ENCODE results near the gene FEV.

Gene FEV

DNA sequence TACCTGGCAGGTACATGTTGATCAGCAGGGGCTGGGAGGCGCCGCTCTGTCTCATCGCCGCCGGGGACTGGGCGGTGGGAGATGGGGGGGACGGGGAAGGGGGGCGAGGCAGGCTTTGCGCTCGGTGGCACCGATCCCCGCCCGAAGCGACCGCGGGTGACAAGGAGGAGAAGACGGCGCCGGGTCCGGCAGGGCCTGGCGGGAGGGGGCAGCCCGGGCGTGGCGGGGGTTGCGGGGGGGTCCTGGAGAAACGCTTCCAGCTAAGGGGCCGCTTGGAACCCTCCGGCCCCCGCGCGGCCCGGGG is at the start of gene FEV:
FEV (minus strand) TSS at position 164 of the 304 bp plus-strand sequence; CDS start at position 55, 109 bp downstream.
- no peak for DNase-seq (ENCODE audit: extremely low spot score, insufficient read length, low read depth)
- no peak for FAIRE-seq

DNA sequence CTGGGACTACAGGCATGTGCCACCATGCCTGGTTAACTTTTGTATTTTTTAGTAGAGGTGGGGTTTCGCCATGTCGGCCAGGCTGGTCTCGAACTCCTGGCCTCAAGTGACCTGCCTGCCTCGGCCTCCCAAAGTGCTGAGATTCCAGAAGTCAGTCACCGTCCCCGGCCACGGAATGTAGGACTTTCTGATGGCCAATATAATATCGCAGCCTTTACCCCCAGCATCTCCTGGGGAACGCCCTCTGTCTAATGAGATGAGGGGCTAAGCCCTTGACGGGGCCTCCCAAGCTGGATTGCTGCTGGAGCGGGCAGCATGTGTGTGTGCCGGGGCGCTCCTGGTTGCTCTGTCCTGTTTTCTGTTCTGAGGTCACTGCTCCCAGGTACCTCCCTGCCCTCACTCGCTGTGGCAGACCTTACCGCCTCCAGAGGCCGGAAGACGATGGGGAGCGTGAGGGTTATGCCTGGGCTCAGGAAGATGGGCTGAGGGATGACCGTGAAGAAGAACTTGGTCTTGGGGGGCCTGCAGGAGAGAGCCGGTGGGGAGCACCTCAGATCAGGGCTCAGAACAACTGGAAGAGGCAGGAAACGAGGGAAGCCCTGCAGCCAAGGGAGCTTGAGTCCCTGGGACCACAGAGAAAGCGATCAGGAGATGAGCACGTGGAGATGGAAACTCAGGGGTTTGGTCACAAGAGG is 47.2 kb upstream of the FEV start:
- FAIRE-seq: no peak
- no peak for DNase-seq (ENCODE audit: extremely low spot score, insufficient read length, low read depth)

DNA sequence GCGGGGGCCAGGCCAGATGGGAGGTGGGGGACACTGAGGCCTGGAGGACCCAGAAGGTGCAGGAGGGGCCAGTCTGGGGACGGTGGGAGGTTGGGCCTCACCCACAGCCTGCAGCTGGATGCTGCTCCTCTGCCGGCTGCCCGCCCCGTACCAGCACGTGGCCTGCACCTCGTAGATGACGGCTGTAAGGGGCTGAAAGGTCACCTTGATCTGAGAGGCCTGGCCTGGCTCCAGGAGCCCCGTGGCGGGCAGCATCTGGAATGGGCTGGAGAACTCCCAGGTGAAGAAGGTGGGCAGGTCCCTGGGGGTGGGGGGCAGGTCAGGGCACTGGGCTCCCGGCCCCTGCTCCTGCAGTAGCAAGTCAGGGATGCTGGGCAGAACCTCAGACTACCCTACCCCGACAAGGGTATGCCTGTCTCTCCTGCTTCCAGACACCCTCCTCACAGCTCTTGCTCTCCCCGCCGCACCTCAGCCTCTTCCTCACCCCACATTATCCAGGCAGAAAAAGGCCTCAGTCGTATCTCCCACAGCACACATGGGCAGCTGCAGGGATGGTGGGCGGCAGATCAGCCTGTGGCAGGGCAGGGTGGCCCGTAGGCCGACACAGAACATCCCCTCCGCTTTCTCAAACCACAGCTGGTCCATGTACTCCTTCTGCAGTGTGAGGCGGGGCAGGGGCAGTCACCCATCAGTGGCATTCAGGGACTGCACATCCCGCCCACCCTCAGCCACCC is 46.2 kb upstream of the FEV start:
- FAIRE-seq: no peak
- no peak for DNase-seq (ENCODE audit: extremely low spot score, insufficient read length, low read depth)

DNA sequence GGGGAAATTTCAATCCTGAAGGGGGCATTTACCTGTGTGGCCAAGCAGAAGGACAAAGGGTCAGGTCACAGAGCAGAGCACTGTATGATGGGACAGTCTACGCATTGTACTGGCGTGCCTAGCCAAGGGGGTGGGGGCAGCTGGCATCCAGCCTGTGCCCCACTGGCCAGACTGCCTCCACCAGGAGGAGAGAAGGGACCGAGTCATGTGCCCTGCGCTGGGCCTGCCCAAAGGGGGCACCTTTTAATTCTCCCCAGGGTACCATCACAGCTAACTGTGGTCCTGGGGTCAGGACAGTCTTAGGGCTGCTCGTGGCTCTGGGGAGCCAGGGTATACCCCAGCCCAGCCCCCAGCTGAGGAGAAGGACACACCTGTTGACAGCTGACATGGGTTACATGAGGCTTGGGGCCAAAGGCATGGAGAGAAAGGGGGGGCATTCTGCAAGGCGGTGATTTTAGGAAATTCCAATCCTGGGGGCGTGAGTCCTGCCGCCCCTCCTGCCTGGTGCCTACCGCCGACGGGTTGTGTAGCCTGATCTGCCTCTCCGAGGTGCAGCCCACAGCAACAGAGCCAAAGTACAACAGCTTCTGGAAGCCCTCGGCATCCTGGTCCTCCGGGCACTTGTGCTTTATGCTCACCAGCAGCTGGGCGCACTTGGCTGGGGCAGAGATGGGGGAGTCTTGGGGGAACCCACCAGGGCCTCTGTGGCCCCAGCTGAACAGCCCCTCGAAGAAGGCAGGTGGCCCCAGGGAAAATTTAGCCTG is 45.4 kb upstream of the FEV start:
- no peak for FAIRE-seq

DNA sequence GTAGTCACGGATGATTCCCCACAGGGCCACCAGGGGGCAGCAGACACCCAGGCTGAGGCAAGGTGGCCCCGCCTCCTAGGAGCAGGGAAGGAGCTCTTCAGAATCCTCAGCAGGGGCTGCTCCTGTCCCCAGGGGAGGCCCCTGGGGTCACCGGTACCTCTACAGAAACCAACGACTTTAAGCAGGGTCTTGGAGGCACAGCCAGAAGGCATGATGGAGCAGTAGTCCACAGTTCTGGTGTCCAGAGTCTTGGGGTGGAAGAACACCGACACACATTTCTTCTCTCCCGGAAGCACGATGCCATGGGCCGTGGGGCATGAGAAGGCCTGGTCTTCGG is 44.8 kb upstream of the FEV start:
- FAIRE-seq (peak; percentile 89), DNase-seq (ENCODE audit: extremely low spot score, insufficient read length, low read depth) (peak; percentile 64)

More for the DNA sequence above, 45.4 kb upstream of the FEV start:
- no peak for DNase-seq (ENCODE audit: extremely low spot score, insufficient read length, low read depth)

DNA sequence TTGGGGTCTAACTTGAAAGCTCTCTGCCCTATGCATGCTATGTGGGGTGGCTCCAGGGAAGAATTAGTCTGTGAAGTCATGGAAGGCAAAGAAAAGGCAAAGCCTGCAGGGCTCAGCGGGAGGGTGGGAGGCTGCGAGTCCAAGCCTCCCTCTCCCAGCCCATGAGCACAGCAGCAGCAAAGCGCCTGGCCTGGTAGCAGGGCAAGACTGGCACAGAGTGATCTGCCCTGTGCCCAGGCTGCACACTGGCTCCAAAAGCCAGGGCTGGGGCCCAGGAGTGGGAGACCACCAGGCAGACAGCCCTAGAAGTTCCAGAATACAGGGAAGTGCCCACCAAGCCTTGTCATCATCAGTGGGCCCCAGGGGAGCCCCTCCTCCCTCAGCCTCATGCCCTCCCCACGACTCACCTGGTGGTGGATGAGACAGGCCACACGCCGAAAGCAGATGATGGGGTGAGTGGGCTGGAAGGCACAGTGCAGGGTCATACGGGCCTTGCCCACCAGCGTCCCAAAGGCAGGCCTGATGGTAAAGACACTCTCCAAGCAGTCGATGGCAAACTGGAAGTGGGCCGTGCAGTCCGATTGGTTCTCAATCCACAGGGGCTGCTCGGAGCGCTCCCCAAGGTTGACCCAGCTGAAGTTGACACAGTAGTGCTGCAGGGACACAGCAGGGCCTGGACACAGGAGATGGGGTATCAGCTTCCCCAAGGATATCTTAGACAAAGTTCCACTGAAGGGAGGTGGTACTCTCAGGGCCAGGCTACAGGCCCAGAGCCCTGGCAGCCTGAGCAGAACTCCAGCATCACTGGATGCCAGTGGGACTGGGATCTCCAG is 44.2 kb upstream of the FEV start:
- FAIRE-seq (no peak), DNase-seq (ENCODE audit: extremely low spot score, insufficient read length, low read depth) (no peak)

DNA sequence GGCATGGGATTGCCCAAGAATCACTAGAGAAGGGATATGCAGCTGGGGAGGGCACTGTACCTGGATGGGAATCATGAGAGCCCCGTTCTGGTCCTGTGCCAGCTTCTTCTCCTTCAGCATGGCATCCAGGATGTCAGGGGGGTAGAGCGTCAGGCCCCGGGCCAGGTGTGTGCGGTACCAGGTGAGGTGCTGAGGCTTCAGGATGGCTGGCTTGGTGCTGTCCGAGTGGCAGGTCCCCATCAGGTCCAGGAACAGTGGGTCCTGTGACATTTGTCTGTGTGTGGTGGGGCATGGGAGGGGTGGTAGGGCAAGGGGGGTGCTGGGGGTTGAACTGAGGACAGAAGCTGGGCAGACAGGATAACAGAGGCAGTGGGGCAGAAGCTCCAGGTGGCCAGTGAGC is 43.2 kb upstream of the FEV start:
- no peak for DNase-seq (ENCODE audit: extremely low spot score, insufficient read length, low read depth)
- FAIRE-seq: no peak

DNA sequence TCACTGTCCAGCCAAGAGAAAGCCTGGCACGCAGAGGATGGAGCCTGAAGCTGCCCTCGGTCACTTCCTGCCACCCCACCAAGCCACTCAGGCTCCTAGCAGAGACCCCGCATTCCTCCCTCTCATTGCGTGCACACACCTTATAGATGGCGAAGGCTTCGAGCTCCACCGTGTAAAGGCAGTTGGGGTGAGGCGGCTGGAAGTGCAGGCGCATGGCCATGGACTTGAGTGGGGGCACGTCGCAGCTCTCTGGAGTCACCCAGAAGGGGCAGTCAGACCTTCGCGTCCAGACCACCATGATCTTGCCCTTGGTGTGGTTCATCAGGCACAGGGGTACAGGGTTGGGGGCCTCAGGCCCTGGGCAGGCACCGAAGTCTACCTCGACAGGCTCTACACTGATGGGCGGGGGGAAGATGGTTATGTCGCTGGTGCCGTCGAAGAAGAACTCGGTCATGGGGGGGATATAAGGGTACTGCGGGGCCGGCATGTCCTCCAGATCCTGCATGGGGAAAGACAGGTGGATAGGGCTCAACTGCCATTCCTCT is 42.6 kb upstream of the FEV start:
- FAIRE-seq (no peak), DNase-seq (ENCODE audit: extremely low spot score, insufficient read length, low read depth) (no peak)

DNA sequence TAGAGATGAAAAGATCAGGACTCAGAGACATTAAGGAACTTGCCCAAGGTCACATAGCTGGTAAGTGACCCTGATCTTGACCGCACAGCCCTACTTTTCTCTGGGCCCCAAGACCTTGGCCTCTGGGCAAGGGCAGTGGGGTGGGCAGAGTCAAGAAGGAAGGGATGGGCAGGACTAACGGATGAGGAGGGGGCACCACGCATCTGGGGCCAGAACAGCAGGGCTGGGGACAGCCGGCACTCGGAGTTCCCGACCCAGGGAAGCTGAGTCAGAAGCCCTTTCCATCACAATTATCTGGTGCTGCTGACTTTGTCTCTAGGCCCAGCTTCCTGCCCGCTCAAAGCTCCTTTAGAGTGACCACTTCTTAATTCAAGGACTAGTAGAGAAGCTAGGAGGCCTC is 42.0 kb upstream of the FEV start:
- FAIRE-seq (no peak), DNase-seq (ENCODE audit: extremely low spot score, insufficient read length, low read depth) (no peak)

DNA sequence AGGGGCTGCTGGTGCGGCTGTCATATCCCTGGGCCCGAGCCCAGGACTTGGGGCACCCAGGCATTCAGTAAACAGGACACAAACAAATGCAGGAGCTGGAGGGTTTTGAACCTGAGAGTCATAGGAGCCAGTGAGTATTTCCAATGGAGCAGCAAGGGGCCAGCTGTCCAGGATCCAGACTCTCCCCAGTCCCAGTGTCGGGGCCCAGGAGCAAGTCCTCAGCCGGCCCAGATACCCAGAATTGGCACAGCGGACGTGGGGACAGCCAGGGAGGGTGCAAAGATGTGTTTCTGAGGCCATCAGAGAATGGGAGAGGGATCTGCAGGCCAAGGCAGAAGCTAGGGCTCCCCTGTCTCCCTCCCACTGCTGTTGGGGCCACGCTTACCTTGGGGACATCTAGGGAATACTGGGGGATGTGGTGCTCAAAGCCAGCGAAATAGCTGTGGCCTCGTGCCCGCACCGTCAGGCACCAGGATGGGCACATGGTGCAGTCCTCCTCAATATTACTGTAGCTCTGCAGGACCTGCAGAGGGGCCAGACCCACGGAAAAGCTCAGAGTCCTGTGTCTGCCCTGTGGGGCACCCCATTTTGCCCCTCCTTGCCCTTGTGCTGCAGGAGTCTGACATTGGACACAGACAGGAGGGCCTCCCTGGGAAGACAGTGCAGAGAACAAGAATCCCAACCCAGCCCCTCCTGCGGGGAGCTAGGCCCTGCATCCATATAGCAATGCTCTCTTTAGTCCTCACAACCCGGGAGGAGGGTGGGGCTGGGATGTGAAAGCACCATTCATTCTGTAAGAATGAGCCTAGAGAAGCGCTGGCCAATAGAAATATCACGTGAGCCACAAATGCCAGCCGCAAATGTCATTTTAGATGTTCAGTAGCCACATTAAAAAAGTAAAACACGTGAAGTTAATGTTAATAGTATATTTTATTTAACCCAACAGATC is 40.9 kb upstream of the FEV start:
- DNase-seq (ENCODE audit: extremely low spot score, insufficient read length, low read depth) (no peak), FAIRE-seq (no peak)

DNA sequence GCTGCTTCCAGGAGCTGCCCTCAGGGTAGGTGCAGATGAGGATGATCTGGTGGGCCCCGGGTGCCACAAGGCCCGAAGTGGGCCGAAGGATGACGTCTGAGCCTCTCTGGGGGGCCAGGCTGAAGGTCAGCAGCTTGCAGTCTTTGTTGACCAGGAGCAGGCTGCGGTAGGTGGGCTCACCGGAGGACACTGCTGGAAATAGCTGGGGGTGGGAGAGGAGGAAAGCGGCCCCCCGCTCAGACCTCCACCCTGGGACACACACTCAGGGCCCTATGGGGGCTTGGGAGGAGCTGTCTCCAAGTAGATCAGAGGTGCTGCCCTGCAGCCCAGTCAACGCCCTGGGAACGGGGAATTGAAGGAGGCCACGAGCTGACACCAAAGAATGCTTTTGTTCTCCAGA is 39.1 kb upstream of the FEV start:
- DNase-seq (ENCODE audit: extremely low spot score, insufficient read length, low read depth): no peak
- FAIRE-seq: no peak

DNA sequence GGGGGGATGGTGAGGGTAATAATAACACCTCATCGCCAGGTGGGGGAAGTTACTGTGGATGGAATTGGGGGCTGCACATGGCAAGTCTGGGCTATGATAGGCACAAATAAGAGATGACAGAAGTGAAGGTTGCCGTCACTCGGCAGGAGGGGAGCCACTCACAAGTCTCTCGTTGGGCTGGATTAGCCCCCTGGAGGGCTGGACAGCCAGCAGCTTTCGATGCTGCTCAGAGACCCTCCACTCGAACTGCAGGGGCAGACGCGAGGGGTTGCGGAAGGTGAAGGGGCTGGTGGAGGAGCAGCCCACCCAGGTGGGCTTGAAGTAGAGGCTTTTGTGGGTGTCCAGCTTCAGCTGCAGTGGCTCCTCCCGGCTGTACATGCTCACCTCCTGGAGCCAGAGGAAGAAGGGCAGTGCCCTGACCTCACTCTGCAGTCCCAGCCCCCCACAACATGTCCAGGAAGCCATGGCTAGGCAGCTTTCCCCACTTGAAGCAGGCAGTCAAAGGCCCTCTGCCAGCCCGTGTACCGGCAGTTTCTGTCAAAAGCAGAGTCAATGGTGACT is 38.1 kb upstream of the FEV start:
- no peak for FAIRE-seq
- DNase-seq (ENCODE audit: extremely low spot score, insufficient read length, low read depth): no peak

DNA sequence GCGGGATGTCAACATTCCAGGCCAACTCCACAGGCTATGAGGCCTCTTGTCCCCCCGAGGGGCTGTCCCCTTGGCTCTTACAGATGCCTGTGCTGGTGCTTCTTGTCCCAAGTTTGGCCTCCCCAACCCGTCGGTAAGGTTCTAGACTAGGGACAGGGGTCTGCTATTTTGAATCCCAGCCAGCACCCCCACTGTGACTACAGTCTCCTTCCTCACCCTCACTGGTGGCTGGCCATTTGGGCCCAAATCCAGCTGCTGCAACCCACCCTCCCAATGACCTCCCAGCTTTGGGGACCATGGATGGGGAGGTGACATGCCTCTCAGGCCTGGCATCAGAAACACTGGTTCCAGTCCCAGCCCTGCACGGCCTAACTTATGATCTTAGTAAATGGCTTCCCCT is 37.6 kb upstream of the FEV start:
- FAIRE-seq (no peak), DNase-seq (ENCODE audit: extremely low spot score, insufficient read length, low read depth) (no peak)

DNA sequence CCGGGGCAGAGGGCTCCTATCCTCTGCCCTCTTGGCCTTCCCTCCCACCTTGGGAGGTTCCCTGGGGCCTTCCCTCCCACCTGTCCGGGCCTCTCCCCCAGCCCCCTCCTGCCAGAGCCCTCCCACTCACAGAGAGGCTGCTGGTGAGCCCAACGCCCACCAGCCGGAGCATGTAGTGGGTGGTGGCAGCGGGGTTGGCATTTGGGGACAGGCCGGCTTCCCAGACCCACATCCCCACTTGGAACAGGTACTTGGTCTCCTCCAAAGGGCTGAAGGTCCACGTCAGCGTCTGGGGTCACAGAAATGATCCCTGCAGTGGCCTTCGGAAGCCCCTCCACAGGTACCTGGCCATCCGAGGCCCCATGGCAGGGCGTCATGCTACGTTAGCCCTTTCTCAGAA is 37.1 kb upstream of the FEV start:
- DNase-seq (ENCODE audit: extremely low spot score, insufficient read length, low read depth): no peak
- FAIRE-seq: no peak

DNA sequence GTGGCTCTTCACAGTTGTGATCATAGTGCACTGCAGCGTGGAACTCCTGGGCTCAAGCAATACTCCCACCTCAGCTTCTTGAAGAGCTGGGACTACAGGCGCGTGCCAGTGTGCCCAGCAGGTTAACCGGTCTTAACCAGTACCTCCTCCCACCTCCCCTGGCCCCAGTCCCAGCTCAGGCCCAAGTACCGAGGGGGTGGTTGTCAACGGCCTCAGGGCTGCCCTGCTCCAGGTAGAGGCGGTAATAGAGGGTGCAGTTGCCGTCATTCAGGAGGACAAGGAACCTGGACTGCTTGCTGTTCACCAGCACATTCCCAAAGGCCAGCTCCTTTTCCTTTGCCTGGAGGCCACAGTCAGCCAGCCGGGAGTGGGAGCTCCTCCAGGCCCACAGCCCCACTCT is 36.6 kb upstream of the FEV start:
- FAIRE-seq (no peak), DNase-seq (ENCODE audit: extremely low spot score, insufficient read length, low read depth) (no peak)

DNA sequence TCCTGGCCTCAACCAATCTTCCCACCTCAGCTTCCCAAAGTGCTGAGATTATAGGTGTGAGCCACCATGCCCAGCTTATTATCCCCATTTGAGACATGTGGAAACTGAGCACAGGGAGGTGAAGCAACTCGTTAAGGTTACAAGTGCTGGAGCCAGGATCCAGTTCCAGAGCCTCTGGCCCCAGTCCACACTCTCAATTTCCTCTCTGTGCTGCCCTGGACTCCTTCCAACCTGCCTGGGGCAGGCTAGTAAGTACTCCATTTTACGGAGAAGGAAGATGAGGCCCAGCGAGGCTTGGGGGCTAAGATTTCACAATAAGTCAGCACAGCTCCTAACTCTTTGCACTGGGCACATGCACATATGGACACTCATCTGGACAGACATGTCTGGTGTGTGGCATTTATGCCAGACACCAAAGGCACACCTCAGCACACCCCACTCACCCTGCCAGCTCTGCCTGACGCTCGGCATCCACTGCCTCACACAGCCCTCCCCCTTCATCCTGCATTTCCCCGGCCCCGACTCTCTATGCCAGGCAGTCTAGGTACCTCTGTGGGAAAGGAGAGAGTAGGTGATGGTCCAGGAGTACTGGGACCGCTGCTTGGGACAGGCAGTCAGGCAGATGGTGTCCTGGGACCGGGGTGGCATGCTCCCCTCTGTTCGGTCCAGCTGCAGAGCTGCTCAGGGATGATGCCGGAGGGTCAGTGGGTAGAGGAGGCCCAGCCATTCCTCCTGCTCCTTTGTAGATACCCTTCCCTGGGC is 35.8 kb upstream of the FEV start:
- no peak for DNase-seq (ENCODE audit: extremely low spot score, insufficient read length, low read depth)
- no peak for FAIRE-seq

DNA sequence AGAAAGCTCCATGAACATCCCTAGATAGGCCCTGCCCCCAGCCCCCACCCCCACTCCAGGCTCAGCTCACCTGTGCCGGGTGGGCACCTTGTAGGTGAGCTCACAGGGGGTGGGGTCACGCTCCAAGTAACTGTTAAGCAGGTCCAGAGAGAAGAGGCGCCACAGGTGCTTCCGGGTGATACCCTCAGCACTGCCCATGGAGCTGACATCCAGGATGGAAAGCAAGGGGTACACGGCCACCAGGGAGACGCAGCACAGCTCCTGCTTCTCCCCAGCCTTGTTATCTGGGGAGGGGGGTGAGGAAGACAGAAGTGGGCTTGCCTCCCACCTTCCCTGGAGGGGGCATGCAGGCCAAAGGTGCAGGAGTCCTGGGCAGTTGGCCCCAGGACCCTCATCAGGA is 34.5 kb upstream of the FEV start:
- FAIRE-seq (no peak), DNase-seq (ENCODE audit: extremely low spot score, insufficient read length, low read depth) (no peak)

DNA sequence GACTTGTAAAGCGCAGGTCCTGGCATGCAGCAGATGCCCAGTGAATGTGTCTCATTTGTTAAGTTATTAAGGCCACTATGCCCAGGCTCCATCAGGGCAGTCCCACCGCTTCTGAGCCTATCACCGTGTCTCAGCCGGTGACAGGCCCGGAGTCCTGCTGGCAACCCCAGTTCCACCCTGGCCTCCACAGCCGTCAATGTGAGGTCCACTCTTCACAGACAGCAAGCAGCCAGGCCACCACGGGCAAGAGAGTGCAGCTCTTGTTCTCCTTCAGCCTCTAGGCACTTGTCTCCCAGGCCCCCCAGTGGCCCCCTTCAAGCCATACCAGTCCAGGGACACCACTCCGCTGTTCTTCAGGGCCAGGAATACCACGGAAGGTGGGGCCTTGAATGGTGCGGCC is 33.7 kb upstream of the FEV start:
- DNase-seq (ENCODE audit: extremely low spot score, insufficient read length, low read depth) (no peak), FAIRE-seq (no peak)

Data from GM18507 (cell line).